GM12878 (cell line): ENCODE measurements around the gene IQCK. TPM values are rescaled to one million over a fixed set of nuclear protein-coding genes. Genes with fewer than 3 reads are reported as not detected.

ENCODE experiments used
- ATAC-seq: fragments of 200-7000 bp; cut with Tn5 transposase; 3 replicates; pipeline ENCODE4 v1.9.1; 2020; ENCODE audit warnings: mild to moderate bottlenecking, moderate library complexity
- BruUV-seq: library from RNA; stranded (reverse); fragments of 400-500 nt; replicated peaks from 2 replicates; lab custom pipeline; 2021; lab: Mats Ljungman, UMichigan
- CTCF ChIA-PET: fragments of 300-600 bp; sonication (Branson Sonifier 250); formaldehyde crosslinking; extraction: SDS; loops from one replicate; lab custom pipeline; 2021; ENCODE audit warnings: inconsistent platforms; lab: Yijun Ruan, JAX
- POLR2A ChIA-PET: fragments of 350-600 bp; formaldehyde crosslinking; extraction: SDS; loops from one replicate; lab custom pipeline; 2021; ENCODE audit warnings: inconsistent platforms; lab: Charles Lee
- RAD21 ChIA-PET: fragments of 300-600 bp; sonication (Branson Sonifier 250); formaldehyde crosslinking; loops from one replicate; lab custom pipeline; 2023; ENCODE audit warnings: antibody characterized with exemption; ENCODE audit not compliant: unreplicated experiment; lab: Charles Lee
- SMC1A ChIA-PET: fragments of 300-600 bp; sonication (Branson Sonifier 250); formaldehyde crosslinking; loops from one replicate; lab custom pipeline; 2023; ENCODE audit not compliant: unreplicated experiment, uncharacterized antibody; lab: Charles Lee
- DNase-seq: peaks from one replicate; pipeline ENCODE4 v3.0.0-alpha.2; 2011; ENCODE audit warnings: low read depth, low spot score
- FAIRE-seq: peaks from 3 replicates; lab custom pipeline; 2011; peaks lifted over from hg19 to GRCh38; lab: Jason Lieb, UNC
- H2AFZ ChIP-seq: 2 replicates; pipeline ENCODE4 v1.6.0; 2011; ENCODE audit warnings: low read depth, low read length, control low read depth; ENCODE audit not compliant: control insufficient read depth
- H3K27ac ChIP-seq: 2 replicates; pipeline ENCODE4 v1.5.1; 2011; ENCODE audit warnings: control low read depth; ENCODE audit not compliant: control insufficient read depth, insufficient read depth
- H3K27me3 ChIP-seq, 2 experiments: replicated peaks in 1 of 2; 2 replicates each; pipeline versions ENCODE4 v1.6.0 to v1.6.1; 2011; ENCODE audit warnings: low read length in 1 of 2; ENCODE audit not compliant: control insufficient read depth in 2 of 2, insufficient read depth in 2 of 2
- H3K36me3 ChIP-seq, 2 experiments: 2 replicates each; pipeline ENCODE4 v1.5.1; 2011; ENCODE audit warnings: low read length in 1 of 2; ENCODE audit not compliant: control insufficient read depth in 2 of 2, insufficient read depth in 2 of 2
- H3K4me1 ChIP-seq: 2 replicates; pipeline ENCODE4 v1.6.1; 2011; ENCODE audit warnings: mild to moderate bottlenecking, low read length, moderate library complexity, mixed read lengths; ENCODE audit not compliant: control insufficient read depth, insufficient read depth
- H3K4me2 ChIP-seq: 2 replicates; pipeline ENCODE4 v1.6.0; 2011; ENCODE audit warnings: control low read depth; ENCODE audit not compliant: control insufficient read depth, insufficient read depth
- H3K4me3 ChIP-seq: fragments of 200-600 bp; sonication (generic); 2 replicates; pipeline ENCODE4 v1.5.1; 2016
- H3K79me2 ChIP-seq: 2 replicates; pipeline ENCODE4 v1.6.0; 2011; ENCODE audit warnings: low read length; ENCODE audit not compliant: control insufficient read depth, insufficient read depth
- H3K9ac ChIP-seq: 2 replicates; pipeline ENCODE4 v1.8.0; 2011; ENCODE audit warnings: low read length, control low read depth, mixed read lengths; ENCODE audit not compliant: control insufficient read depth, insufficient read depth
- H3K9me3 ChIP-seq: replicated peaks from 3 replicates; pipeline ENCODE4 v1.5.1; 2011; ENCODE audit warnings: mild to moderate bottlenecking, low read length; ENCODE audit not compliant: control insufficient read depth, insufficient read depth
- H4K20me1 ChIP-seq: 2 replicates; pipeline ENCODE4 v1.6.0; 2011; ENCODE audit not compliant: control insufficient read depth, insufficient read depth
- ATF7 ChIP-seq: fragments of 450-650 bp; IDR thresholded peaks from 2 replicates; pipeline ENCODE4 v1.6.1; 2016; ENCODE audit warnings: low read depth, mild to moderate bottlenecking
- CBFB ChIP-seq: IDR thresholded peaks from 2 replicates; pipeline ENCODE4 v1.6.1; 2016; ENCODE audit warnings: antibody characterized with exemption, low read depth
- CTCF ChIP-seq, 3 experiments: IDR thresholded peaks in 2 of 3; conservative IDR thresholded peaks in 1 of 3; 2 replicates each; pipeline ENCODE4 v1.5.1; 2011; ENCODE audit warnings: low read depth in 3 of 3, low read length in 3 of 3, mild to moderate bottlenecking in 3 of 3, control low read depth in 2 of 3, moderate library complexity in 2 of 3, inconsistent platforms in 1 of 3, mixed read lengths in 1 of 3; ENCODE audit not compliant: control insufficient read depth in 2 of 3, insufficient read depth in 1 of 3; ENCODE audit errors: extremely low read depth in 1 of 3
- MLLT1 ChIP-seq: fragments of 450-650 bp; IDR thresholded peaks from 2 replicates; pipeline ENCODE4 v1.6.1; 2016; ENCODE audit warnings: mild to moderate bottlenecking
- MYC ChIP-seq: IDR thresholded peaks from 2 replicates; pipeline ENCODE4 v1.6.1; 2011; ENCODE audit warnings: mild to moderate bottlenecking, low read length, moderate library complexity, inconsistent platforms; ENCODE audit not compliant: insufficient read depth, insufficient replicate concordance, insufficient read length, severe bottlenecking
- POU2F2 ChIP-seq: IDR thresholded peaks from 3 replicates; pipeline ENCODE4 v1.6.1; 2011; ENCODE audit warnings: low read depth, mild to moderate bottlenecking, low read length, borderline replicate concordance
- RELA ChIP-seq: fragments of 450-650 bp; IDR thresholded peaks from 2 replicates; pipeline ENCODE4 v1.8.0; 2014; ENCODE audit warnings: borderline replicate concordance; ENCODE audit not compliant: partially characterized antibody
- TCF7 ChIP-seq: IDR thresholded peaks from 2 replicates; pipeline ENCODE4 v1.6.1; 2014; ENCODE audit warnings: antibody characterized with exemption, borderline replicate concordance
- ZSCAN29 ChIP-seq: fragments of 450-650 bp; IDR thresholded peaks from 2 replicates; pipeline ENCODE4 v1.6.1; 2017; ENCODE audit warnings: mild to moderate bottlenecking, moderate library complexity
- WGBS: methylation state at CpG from one replicate; pipeline ENCODE4 v1.1.6; 2016; ENCODE audit warnings: low lambda C conversion rate; ENCODE audit not compliant: insufficient replicate concordance, insufficient coverage; ENCODE audit errors: missing lambda C conversion rate; 5-methylcytosine and 5-hydroxymethylcytosine counted together
- in situ Hi-C: fragments of 300-500 bp; cut with MboI; formaldehyde crosslinking; loops from 9 replicates; pipeline ENCODE4 v1.14.3; 2018; ENCODE audit warnings: mixed read lengths
- intact Hi-C: fragments of 100-400 bp; cut with micrococcal nuclease; formaldehyde crosslinking; loops from one replicate; pipeline ENCODE4 v1.14.2; 2022; ENCODE audit not compliant: unreplicated experiment
- polyA plus RNA-seq, 11 experiments: library from polyadenylated mRNA; depleted of rRNA in 4 of 11; unstranded in 6 of 11; stranded (reverse) in 5 of 11; fragments of >200 nt; fragmentation: Nextera tagmentation in 4 of 11; fragmentation: Illumina TruSeq in 1 of 11; extraction: Ambion mirVana in 4 of 11; extraction: Trizol in 1 of 11; gene quantifications; 1 replicate in 1 of 11; 2 replicates in 10 of 11; pipeline versions ENCODE4 v1.2.1 to v1.2.3, GENCODE V29; 2011 to 2016; ENCODE audit warnings: inconsistent platforms in 2 of 11, missing spikeins in 2 of 11, low read depth in 1 of 11
- total RNA-seq, 4 experiments: library from RNA; depleted of rRNA in 3 of 4; stranded (reverse); fragments of >200 nt in 3 of 4; fragmentation: Illumina TruSeq in 1 of 4; extraction: Trizol in 1 of 4; gene quantifications; 2 replicates each; pipeline versions ENCODE4 v1.2.1 to v1.2.3, GENCODE V29; 2013 to 2021
- TF ChIP-seq, protein P1 (sequence below): IDR thresholded peaks from 2 replicates; pipeline ENCODE4 v1.6.1; 2012; ENCODE audit warnings: mild to moderate bottlenecking, low read depth, low read length
- TF ChIP-seq, protein P2 (sequence below): fragments of 450-650 bp; IDR thresholded peaks from 2 replicates; pipeline ENCODE4 v1.6.1; 2017; ENCODE audit warnings: mild to moderate bottlenecking, moderate library complexity

The IQCK gene
- total and polyA plus RNA-seq, 10 of the 15 experiments (the other 5 are each of a cell fraction or from before 2014, with no cell fraction given) = 1.0 to 4.2 (median 2.4) TPM

DNA sequence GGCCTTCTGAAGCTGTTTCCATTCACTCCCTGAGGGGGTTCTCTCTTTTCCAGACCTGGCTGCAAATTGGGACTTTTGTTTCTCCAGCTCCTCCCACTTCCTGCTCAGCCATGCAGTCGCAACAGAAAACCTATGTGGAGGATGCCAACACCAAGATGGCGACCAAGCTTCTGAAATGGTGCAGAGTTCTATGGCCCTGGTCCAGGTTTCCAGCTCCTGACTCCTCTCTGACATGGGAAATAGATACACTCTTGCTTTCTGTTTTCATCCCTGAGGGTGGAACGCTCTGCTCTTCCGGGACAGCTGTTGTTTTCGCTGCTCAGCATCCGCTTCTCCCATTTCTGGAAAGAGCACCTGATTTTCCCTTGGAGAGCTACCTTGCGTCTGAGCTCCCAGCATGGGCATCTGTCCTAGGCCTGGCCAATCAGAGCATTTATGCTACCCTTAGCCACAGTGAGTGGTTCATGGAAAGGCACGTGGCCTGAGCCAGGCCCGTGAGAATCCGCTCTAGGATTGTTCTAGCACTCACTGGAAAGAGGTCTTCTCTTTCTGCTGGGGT is 158.5 kb downstream of the IQCK start (continued):
- TF ChIP-seq, protein P1, sequence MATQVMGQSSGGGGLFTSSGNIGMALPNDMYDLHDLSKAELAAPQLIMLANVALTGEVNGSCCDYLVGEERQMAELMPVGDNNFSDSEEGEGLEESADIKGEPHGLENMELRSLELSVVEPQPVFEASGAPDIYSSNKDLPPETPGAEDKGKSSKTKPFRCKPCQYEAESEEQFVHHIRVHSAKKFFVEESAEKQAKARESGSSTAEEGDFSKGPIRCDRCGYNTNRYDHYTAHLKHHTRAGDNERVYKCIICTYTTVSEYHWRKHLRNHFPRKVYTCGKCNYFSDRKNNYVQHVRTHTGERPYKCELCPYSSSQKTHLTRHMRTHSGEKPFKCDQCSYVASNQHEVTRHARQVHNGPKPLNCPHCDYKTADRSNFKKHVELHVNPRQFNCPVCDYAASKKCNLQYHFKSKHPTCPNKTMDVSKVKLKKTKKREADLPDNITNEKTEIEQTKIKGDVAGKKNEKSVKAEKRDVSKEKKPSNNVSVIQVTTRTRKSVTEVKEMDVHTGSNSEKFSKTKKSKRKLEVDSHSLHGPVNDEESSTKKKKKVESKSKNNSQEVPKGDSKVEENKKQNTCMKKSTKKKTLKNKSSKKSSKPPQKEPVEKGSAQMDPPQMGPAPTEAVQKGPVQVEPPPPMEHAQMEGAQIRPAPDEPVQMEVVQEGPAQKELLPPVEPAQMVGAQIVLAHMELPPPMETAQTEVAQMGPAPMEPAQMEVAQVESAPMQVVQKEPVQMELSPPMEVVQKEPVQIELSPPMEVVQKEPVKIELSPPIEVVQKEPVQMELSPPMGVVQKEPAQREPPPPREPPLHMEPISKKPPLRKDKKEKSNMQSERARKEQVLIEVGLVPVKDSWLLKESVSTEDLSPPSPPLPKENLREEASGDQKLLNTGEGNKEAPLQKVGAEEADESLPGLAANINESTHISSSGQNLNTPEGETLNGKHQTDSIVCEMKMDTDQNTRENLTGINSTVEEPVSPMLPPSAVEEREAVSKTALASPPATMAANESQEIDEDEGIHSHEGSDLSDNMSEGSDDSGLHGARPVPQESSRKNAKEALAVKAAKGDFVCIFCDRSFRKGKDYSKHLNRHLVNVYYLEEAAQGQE = no peak
- TF ChIP-seq MYC = no peak
- TF ChIP-seq POU2F2 = no peak

DNA sequence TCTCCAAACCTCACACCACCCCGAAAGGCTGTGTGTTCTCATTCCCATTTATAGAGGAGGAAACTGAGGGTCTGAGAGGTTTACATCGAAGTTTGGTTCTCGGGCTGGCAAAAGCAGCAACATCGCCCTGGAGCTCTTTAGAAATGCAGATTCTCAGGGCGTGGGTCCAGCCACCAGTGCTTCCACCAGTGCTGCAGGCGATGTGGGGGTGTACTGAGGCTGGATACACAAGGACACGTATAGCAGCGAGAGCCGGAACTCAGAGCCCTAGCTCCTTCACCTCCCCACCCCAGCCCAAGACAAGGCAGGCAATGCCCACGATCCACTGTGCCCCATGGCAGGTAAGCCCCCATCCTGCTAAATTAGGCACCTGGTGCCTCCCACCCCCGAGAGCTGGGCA is 160.7 kb downstream of the IQCK start:
- POLR2A ChIA-PET = no interaction called here
- TF ChIP-seq CTCF (IDR thresholded peaks at IDR 0.05 in 2 of 3, conservative IDR thresholded peaks at IDR 0.05 in 1 of 3; ENCODE audit: control insufficient read depth in 2 of 3, extremely low read depth in 1 of 3, insufficient read depth in 1 of 3, low read depth in 3 of 3, low read length in 3 of 3) (no peak), RELA (no peak), ATF7 (no peak), MLLT1 (no peak), CBFB (no peak), ZSCAN29 (no peak), TCF7 (no peak)
- TF ChIP-seq, protein P2, sequence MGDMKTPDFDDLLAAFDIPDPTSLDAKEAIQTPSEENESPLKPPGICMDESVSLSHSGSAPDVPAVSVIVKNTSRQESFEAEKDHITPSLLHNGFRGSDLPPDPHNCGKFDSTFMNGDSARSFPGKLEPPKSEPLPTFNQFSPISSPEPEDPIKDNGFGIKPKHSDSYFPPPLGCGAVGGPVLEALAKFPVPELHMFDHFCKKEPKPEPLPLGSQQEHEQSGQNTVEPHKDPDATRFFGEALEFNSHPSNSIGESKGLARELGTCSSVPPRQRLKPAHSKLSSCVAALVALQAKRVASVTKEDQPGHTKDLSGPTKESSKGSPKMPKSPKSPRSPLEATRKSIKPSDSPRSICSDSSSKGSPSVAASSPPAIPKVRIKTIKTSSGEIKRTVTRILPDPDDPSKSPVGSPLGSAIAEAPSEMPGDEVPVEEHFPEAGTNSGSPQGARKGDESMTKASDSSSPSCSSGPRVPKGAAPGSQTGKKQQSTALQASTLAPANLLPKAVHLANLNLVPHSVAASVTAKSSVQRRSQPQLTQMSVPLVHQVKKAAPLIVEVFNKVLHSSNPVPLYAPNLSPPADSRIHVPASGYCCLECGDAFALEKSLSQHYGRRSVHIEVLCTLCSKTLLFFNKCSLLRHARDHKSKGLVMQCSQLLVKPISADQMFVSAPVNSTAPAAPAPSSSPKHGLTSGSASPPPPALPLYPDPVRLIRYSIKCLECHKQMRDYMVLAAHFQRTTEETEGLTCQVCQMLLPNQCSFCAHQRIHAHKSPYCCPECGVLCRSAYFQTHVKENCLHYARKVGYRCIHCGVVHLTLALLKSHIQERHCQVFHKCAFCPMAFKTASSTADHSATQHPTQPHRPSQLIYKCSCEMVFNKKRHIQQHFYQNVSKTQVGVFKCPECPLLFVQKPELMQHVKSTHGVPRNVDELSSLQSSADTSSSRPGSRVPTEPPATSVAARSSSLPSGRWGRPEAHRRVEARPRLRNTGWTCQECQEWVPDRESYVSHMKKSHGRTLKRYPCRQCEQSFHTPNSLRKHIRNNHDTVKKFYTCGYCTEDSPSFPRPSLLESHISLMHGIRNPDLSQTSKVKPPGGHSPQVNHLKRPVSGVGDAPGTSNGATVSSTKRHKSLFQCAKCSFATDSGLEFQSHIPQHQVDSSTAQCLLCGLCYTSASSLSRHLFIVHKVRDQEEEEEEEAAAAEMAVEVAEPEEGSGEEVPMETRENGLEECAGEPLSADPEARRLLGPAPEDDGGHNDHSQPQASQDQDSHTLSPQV = no peak

More for the DNA sequence above, 160.7 kb downstream of the IQCK start:
- no peak overlapping the region for H3K4me3 ChIP-seq
- intact Hi-C loops (no loop called here), in situ Hi-C loops (no loop called here)
- ATAC-seq = no peak
- no peak overlapping the region for H3K27ac ChIP-seq
- DNase-seq = no peak
- no peaks in the 10 kb centered on the region for H3K36me3 ChIP-seq
- H3K9me3 ChIP-seq = no peaks in the 10 kb centered on the region
- ChIA-PET CTCF (no interaction called here), SMC1A (no interaction called here), RAD21 (interaction anchor here (1.3 kb wide), 1 partner anchor 14 kb away, joined by 3 read pairs; no protein-coding TSS in a partner anchor)
- FAIRE-seq = no peak
- H3K27me3 ChIP-seq = peaks cover 2 to 11% of the 10 kb centered on the region in 2 experiments
- no peak overlapping the region for H2AFZ ChIP-seq
- H3K4me2 ChIP-seq = no peak overlapping the region
- H3K79me2 ChIP-seq = no peaks in the 10 kb centered on the region
- no peak overlapping the region for H3K9ac ChIP-seq
- H4K20me1 ChIP-seq = no peaks in the 10 kb centered on the region
- WGBS = 28% methylated on average over 11 of the region's 11 CpGs
- no peaks in the 10 kb centered on the region for H3K4me1 ChIP-seq
- no TSS peak for BruUV-seq
